ENCODE results near the gene ZNF45. TPM values are rescaled to one million over a fixed set of nuclear protein-coding genes. Genes with fewer than 3 reads are reported as not detected.
"Not testable (repeated sequence)": the region's sequence is repeated elsewhere in the genome, so short reads cannot be mapped to it uniquely, and the experiment has no call there.

Gene ZNF45
- total RNA-seq, 3 donors from 2014 or later (not counting 1 experiment from before 2014, with no cell fraction given) = 10.6 to 24.3 (median 14.5) TPM

- no peak for DNase-seq
- Mint-ChIP-seq H3K9me3 (peaks cover 15 to 42% of the 10 kb centered on the region in 2 donors), H3K36me3 (peaks cover 58% of the 10 kb centered on the region), H3K4me3 (no peak overlapping the region), H3K4me1 (no peaks in the 10 kb centered on the region), H3K27me3 (ENCODE audit: low read depth in 2 of 2) (no peaks in the 10 kb centered on the region), H3K27ac (no peak overlapping the region)
- no peaks in the 10 kb centered on the region for H3K4me1 ChIP-seq (ENCODE audit: control insufficient read depth, insufficient read depth, low read length)
- no peaks in the 10 kb centered on the region for H3K36me3 ChIP-seq (ENCODE audit: control insufficient read depth, insufficient read depth, low read length)
- H3K9me3 ChIP-seq (ENCODE audit: control insufficient read depth, insufficient read depth, low read length) = peaks cover 23% of the 10 kb centered on the region
- H3K27me3 ChIP-seq (ENCODE audit: control insufficient read depth, insufficient read depth, low read length) = no peaks in the 10 kb centered on the region
- H3K4me3 ChIP-seq (ENCODE audit: low read length) = no peak overlapping the region
- intact Hi-C loops (cut with micrococcal nuclease) = no loop called here
- no peak overlapping the region for H3K27ac ChIP-seq (ENCODE audit: low read length)
- 90% methylated on average over 4 of the region's 5 CpGs for WGBS (ENCODE audit: insufficient coverage)
- ATAC-seq = no peak
- no peak for TF ChIP-seq CTCF (IDR thresholded peaks at IDR 0.05)
Observed at GRCh38 chr19:43880483-43880882, 54.6 kb downstream of the ZNF45 start.

GRCh38 chr19:43872547-43873336 is 62.3 kb downstream of the ZNF45 start:
- H3K4me3 ChIP-seq (ENCODE audit: low read length) = no peak overlapping the region
- peaks cover 6 to 22% of the 10 kb centered on the region in 2 donors for H3K9me3 Mint-ChIP-seq
- TF ChIP-seq CTCF (IDR thresholded peaks at IDR 0.05) = no peak
- H3K27ac Mint-ChIP-seq = no peak overlapping the region
- H3K36me3 ChIP-seq (ENCODE audit: control insufficient read depth, insufficient read depth, low read length) = no peaks in the 10 kb centered on the region
- H3K4me1 ChIP-seq (ENCODE audit: control insufficient read depth, insufficient read depth, low read length) = no peaks in the 10 kb centered on the region
- 92% methylated on average over 2 of the region's 5 CpGs for WGBS (ENCODE audit: insufficient coverage)
- no peak overlapping the region for H3K4me3 Mint-ChIP-seq
- no peak overlapping the region for H3K27ac ChIP-seq (ENCODE audit: low read length)
- no peak for ATAC-seq
- H3K36me3 Mint-ChIP-seq = peaks cover 37% of the 10 kb centered on the region
- no peaks in the 10 kb centered on the region for H3K27me3 Mint-ChIP-seq (ENCODE audit: low read depth in 2 of 2)
- intact Hi-C loops (cut with micrococcal nuclease) = no loop called here
- H3K4me1 Mint-ChIP-seq = no peaks in the 10 kb centered on the region
- H3K27me3 ChIP-seq (ENCODE audit: control insufficient read depth, insufficient read depth, low read length) = no peaks in the 10 kb centered on the region
- H3K9me3 ChIP-seq (ENCODE audit: control insufficient read depth, insufficient read depth, low read length) = peaks cover 16% of the 10 kb centered on the region
- DNase-seq = no peak

- WGBS (ENCODE audit: insufficient coverage) = 94% methylated on average over 26 of the region's 28 CpGs
- ATAC-seq; H3K27me3 Mint-ChIP-seq (ENCODE audit: low read depth in 2 of 2); H3K4me1 ChIP-seq (ENCODE audit: control insufficient read depth, insufficient read depth, low read length); intact Hi-C loops (cut with micrococcal nuclease); H3K4me3 ChIP-seq (ENCODE audit: low read length); H3K27ac Mint-ChIP-seq; DNase-seq; H3K27ac ChIP-seq (ENCODE audit: low read length); H3K4me1 Mint-ChIP-seq; H3K4me3 Mint-ChIP-seq; H3K27me3 ChIP-seq (ENCODE audit: control insufficient read depth, insufficient read depth, low read length); H3K36me3 ChIP-seq (ENCODE audit: control insufficient read depth, insufficient read depth, low read length): not testable (repeated sequence)
- Mint-ChIP-seq H3K9me3 (peaks cover 8 to 13% of the 10 kb centered on the region in 2 donors), H3K36me3 (peaks cover 12% of the 10 kb centered on the region)
- H3K9me3 ChIP-seq (ENCODE audit: control insufficient read depth, insufficient read depth, low read length) = peaks cover 23% of the 10 kb centered on the region
Observed at GRCh38 chr19:43866923-43867322, 68.2 kb downstream of the ZNF45 start.

Other genes with a start within 250 kb of the ZNF45 start
- not detected for gene IRGC, start 219.2 kb downstream of the ZNF45 start, total RNA-seq
- 10 to 100 TPM; 23.3 to 37.4 (median 28.3) TPM for gene SMG9, start 180.3 kb downstream of the ZNF45 start, total RNA-seq
- gene KCNN4, start 154.3 kb downstream of the ZNF45 start, total RNA-seq = 1 to 10 TPM in 2 of 3 donors, under 1 TPM in 1; 0.72 to 7.1 (median 1.4) TPM
- not detected for gene LYPD5, start 132.8 kb downstream of the ZNF45 start, total RNA-seq
- 1 to 10 TPM; 4.1 to 8.0 (median 7.1) TPM for gene ZNF283, start 108.0 kb downstream of the ZNF45 start, total RNA-seq
- gene ZNF404, start 51.3 kb downstream of the ZNF45 start, total RNA-seq = 1 to 10 TPM; 1.3 to 3.1 (median 1.4) TPM
- gene ZNF221, start 15.9 kb upstream of the ZNF45 start, total RNA-seq = 1 to 10 TPM; 1.9 to 2.7 (median 2.2) TPM
- gene ZNF155, start 48.9 kb upstream of the ZNF45 start, total RNA-seq = 1 to 10 TPM; 5.1 to 8.5 (median 6.5) TPM
- 1 to 10 TPM; 2.3 to 6.3 (median 3.4) TPM for gene ZNF230, start 67.7 kb upstream of the ZNF45 start, total RNA-seq
- gene ZNF222, start 90.1 kb upstream of the ZNF45 start, total RNA-seq = 1 to 10 TPM; 5.6 to 7.6 (median 5.7) TPM
- 1 to 10 TPM in 2 of 3 donors, under 1 TPM in 1; 0.94 to 3.3 (median 2.9) TPM for gene ZNF223, start 116.8 kb upstream of the ZNF45 start, total RNA-seq
- gene ZNF284, start 136.9 kb upstream of the ZNF45 start, total RNA-seq = 1 to 10 TPM; 3.2 to 4.6 (median 3.8) TPM
- 10 to 100 TPM; 52.2 to 57.6 (median 56.0) TPM for gene ZNF224, start 159.1 kb upstream of the ZNF45 start, total RNA-seq
- 1 to 10 TPM; 1.5 to 3.6 (median 3.0) TPM for gene ZNF225, start 178.1 kb upstream of the ZNF45 start, total RNA-seq
- gene ZNF234, start 206.3 kb upstream of the ZNF45 start, total RNA-seq = 1 to 10 TPM; 3.9 to 7.5 (median 5.5) TPM
- 10 to 100 TPM; 11.1 to 16.0 (median 15.0) TPM for gene ZNF226, start 229.8 kb upstream of the ZNF45 start, total RNA-seq